NCI-H510A (cell line): ENCODE results near the gene ARID4B.

ENCODE experiments used
- DNase-seq: peaks from one replicate; lab custom pipeline; 2025; lab: John Stamatoyannopoulos, UW

The ARID4B gene

DNA sequence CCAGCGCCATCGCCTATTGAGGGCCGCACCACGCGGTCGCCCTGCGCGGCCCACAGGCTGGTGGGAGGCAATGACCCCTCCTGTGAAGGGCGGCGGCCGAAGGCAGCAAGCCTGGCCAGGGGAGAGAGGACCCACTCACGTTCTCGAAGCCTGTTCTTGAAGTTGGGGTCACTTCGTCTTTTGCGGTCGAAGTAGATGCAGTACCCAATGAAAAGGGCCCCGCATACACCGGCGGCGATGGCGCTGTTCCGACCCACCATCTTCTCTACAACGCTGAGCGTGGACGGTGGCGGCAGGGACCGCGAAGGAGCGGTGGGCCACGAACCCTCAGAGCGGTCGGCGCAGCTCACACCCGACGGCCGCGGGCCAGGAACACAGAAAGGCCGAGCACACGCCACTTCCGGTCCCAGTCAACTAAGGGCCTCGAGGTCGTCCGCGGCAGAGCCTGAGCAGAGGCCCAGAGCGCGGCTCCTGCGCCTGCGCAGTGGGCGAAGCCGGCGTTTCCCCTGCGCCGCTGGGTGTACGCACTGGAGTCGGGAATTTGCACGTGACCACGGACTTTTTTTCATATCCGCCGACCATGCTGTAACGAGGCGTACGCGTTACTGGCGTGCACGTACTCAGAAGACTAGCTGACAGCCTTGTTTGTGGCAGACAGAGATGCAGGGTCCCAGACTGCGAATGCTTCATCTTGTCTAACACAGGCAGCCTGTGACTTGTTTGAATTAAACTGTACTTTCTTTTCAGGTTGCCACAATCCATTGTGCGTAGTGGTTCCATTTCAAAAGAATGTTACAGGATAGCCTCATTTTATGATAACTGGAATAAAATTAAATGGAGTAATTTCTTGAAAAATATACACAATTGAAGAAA is 199.3 kb downstream of the ARID4B start, which contains the start of gene TOMM20:
Gene TOMM20 (minus strand): TSS at position 382 of the 873 bp plus-strand sequence. CDS start 122 bp downstream, at position 260.
- DNase-seq, result peak; percentile 93

DNA sequence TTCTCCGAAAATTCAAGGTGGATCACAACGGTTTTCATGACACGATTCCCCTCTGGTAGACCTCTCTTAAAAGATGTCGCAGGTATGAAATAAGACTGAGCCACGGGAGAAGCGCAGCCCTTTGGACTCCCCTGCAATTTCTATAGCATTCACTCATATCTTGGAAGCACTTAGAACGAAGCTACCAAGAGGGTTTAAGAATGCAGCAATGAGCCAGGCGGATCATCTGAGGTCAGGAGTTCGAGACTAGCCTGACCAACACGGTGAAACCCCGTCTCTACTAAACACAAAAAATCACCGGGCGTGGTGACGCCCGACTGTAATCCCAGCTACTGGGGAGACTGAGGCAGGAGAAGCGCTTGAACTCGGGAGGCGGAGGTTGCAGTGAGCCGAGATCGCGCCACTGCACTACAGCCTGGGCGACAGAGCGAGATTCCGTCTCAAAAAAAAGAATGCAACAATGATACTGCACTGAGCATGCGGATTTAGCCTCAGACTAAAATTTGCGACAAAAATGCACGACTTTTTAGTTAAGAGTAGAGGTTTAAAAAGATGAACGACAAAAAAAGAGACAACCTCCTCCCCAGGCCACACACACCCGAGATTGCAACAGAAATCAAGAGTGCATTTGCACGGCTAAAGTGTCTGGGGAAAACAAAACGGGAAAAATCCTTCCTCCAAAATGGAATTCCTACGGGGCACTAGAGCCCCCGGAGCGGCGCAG is 200.1 kb downstream of the ARID4B start:
- DNase-seq, result no peak

DNA sequence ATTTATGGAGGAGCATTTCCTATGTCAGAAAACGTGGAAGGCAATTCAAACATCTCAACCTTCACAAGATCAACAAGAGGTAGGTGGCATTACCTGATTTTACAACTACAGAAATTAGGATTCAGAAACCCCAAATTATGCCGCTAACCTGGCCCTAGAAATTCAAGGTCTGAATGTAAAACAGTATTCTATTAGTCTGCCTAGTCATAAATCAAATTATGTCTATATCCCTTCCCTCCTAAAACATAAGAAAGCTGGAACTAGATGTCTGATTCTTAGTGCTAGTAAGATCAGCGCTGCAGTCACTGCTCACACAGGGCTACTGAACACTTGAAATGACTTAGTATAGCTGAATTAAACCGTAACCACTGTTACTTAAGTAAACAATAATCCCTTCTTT is 200.8 kb downstream of the ARID4B start:
- no peak for DNase-seq

DNA sequence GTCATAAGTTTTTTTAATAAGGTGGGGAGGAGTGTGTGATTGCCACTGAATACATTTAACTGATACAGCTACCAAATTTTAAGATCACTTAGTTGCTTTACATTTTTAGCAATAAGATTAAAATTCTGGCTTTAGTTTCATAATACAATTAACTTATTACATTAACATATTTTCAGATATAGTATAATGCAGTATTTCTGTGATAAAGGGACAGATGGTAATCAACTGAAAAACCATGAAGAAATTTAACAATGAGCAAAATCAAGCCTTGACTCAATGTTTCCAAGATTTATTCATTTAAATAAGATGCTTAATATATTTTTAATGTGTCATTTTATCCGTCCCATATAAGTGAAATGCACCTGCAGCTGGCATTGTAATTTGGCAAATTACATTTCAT is 203.3 kb downstream of the ARID4B start:
- no peak for DNase-seq

DNA sequence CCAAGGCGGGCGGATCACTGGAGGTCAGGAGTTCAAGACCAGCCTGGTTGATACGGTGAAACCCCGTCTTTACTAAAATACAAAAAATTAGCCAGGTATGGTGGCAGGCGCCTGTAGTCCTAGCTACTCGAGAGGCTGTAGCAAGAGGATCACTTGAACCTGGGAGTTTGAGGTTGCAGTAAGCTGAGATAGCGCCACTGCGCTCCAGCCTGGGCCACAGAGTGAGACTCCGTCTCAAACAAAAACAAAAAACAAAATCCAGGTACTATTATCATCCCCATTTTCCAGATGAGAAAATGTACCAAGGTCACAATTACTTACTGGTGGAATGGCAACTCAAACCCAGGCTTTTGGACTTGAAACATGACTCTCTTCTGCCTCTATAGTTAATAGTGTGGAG is 203.9 kb downstream of the ARID4B start:
- DNase-seq, result no peak

DNA sequence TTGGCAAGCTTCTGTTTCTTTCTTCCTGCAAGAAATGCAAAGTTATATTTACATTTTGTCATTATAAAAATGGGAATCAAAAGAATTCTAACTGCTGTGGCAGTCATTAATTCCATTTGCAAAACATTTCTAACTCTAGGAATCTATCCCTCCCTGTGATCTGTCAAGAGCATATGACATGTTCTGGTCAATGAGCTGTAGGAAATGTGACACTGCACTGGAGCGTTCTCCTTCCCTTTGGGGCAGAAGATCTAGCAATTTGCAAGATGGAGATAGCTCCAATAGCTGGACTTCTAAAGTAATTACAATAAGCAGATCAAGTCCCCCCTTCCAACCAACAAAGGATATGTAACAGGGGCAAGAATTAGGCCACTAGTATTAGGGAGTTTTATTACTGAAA is 205.6 kb downstream of the ARID4B start:
- no peak for DNase-seq
